Activated T-cell treated with anti-CD3 and anti-CD28 coated beads, Interleukin-2, amount 50 U/mL, for 48 hours (primary cell): ENCODE data around the gene CNTN1.

Experiments used
- DNase-seq, 2 experiments: peaks; one replicate each; pipeline ENCODE4 v3.0.0-alpha.2; 2020

The CNTN1 gene

GRCh38 chr12:40870981-40871380, 178.7 kb downstream of the CNTN1 start:
- no peak for DNase-seq

DNA sequence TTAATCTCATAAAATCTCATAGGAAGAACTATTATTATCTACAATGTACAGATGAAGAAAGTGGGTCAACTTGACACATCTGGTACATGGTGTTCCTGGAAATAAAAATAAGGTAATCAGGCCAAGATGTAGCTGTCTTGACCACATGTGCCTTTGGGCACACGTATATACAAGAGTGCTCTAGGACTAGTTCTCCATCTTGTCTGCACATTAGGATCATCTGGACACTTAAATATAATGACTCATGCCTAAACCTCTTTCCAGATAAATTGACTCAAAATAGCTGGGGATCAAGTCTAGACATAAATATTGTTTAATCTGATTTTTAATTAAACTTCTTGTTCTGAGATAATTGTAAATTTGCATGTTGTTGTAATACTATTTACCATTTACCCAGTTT, 182.6 kb downstream of the CNTN1 start:
- DNase-seq: no peak

GRCh38 chr12:40889329-40889728, 197.1 kb downstream of the CNTN1 start:
- DNase-seq: no peak

- DNase-seq: no peak
These were observed 200.3 kb downstream of the CNTN1 start for GRCh38 chr12:40892528-40892927.

- no peak for DNase-seq
These were observed 206.3 kb downstream of the CNTN1 start for GRCh38 chr12:40898505-40898904.

- no peak for DNase-seq
These were observed 210.8 kb downstream of the CNTN1 start for GRCh38 chr12:40903040-40903439.

DNA sequence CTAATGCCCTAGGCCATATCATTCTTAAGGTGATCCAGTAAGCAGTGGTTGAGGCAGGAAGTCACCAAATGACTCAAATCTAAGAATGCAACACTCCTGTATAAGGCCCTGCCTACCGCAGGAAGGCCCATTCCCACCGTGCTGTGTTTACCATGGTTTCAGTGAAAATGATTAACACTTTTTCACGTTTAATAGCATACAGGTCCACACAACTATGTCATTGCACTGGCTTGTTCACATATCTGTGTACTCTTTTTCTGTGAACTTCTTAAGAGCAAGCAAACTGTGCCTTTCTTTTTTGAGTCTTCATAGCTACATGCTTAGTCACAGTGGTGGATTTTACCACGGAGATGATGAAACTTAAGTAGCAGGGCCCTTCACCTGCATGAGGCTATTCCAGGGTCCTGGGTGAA, 214.9 kb downstream of the CNTN1 start:
- DNase-seq: no peak

GRCh38 chr12:40911676-40912075, 219.4 kb downstream of the CNTN1 start:
- no peak for DNase-seq

DNA sequence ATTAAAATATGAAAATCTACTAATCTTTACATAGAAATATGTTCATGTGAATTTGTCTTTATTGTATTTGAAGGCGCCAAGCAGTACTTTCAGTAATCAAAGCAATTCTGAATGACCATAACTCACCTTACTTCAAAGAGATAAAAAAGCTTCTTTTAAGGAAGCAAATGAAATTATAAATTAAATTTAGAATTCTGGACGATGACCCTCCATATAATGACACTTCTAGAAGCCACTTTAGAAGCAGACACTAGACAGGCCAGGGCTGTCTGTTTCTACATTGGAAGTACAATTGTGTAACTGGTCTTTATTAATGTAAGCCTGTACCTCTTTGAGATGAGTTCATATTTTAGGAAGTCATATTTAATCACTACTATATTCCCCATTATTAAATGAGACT, 222.9 kb downstream of the CNTN1 start:
- DNase-seq: no peak

DNA sequence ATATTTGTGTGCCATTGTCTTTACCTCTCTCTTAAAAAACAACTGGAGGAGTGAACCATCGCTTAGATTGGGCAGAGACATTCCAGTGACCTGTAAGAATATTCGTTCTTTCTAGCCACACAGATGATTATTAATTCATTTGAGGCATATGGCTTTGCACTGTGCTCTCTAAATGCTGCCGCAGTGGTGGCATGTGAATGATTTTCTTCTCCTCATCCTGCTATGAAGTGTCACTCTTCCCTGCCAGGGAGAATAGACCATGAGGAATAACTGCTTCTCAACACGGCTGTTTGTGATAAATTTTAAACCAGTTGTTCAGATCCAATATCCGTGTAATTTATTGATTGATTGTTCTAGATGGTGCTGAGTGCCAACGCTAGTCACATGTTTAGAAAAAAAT, 225.3 kb downstream of the CNTN1 start:
- no peak for DNase-seq

- no peak for DNase-seq
These were observed 229.4 kb downstream of the CNTN1 start for GRCh38 chr12:40921563-40922163.

DNA sequence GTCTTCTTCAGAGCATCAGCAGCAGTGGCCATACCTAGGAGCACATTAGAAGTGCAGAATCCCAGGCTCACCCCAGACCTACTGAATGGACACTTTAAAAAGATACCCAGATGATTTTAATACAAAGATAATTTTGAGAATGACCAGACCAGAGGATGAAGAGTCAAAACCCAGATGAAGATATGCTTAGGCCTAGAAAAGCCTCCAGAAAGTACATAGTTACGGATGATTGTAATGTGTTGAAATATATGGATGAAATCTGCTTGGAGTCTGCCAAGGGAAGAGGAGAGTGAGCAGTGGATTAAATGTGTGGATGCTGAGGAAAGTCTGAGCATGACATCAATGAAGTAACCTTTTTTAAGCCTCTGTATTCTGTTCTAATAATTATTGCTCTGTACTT, 245.7 kb downstream of the CNTN1 start:
- DNase-seq: no peak

GRCh38 chr12:40942326-40942725, 250.1 kb downstream of the CNTN1 start:
- DNase-seq: no peak

GRCh38 chr12:40945772-40946171, 253.5 kb downstream of the CNTN1 start:
- DNase-seq: no peak

GRCh38 chr12:40946612-40947194, 254.5 kb downstream of the CNTN1 start:
- no peak for DNase-seq

GRCh38 chr12:40947797-40948196, 255.6 kb downstream of the CNTN1 start:
- DNase-seq: no peak

DNA sequence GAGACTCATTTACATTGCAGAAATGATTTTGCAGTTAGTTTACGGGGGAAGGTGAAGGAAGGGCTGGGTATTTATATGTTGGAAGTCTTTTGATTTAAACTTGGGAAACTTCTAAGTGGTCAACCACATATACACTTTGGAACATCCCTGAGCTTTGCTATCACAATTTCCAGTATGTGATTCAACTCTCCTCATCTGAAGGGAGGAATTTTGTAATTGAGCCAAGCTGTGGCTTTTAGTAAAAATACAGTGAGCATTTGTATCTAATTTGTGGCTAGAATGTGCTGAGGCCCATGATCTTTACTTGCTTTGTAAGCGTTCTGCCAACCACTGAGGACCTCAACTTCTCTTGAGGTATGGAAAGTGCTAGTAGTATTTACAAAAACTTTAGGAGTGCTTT, 260.8 kb downstream of the CNTN1 start:
- no peak for DNase-seq

GRCh38 chr12:40957417-40957816, 265.2 kb downstream of the CNTN1 start:
- DNase-seq: no peak

GRCh38 chr12:40959041-40959440, 266.8 kb downstream of the CNTN1 start:
- DNase-seq: no peak

DNA sequence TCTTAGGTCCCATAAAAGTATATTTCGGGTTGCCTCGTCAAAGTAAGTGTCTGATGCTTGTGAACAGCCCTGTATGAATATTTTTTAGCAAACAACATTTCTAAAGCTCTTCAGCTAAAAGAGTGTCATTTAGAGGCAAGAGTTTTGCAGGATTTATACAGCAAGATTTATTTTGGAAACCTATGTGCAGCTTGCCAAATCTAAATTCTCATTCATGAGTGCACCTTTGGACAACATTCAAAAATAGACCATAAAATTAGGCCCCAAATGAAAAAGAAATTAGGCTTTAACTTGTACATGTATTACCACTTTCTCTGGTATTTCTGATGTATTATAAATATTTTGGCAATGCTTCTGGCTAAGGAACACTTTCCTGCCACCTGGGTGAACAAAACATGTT, 271.5 kb downstream of the CNTN1 start:
- no peak for DNase-seq

GRCh38 chr12:40969796-40970195, 277.6 kb downstream of the CNTN1 start:
- DNase-seq: no peak

DNA sequence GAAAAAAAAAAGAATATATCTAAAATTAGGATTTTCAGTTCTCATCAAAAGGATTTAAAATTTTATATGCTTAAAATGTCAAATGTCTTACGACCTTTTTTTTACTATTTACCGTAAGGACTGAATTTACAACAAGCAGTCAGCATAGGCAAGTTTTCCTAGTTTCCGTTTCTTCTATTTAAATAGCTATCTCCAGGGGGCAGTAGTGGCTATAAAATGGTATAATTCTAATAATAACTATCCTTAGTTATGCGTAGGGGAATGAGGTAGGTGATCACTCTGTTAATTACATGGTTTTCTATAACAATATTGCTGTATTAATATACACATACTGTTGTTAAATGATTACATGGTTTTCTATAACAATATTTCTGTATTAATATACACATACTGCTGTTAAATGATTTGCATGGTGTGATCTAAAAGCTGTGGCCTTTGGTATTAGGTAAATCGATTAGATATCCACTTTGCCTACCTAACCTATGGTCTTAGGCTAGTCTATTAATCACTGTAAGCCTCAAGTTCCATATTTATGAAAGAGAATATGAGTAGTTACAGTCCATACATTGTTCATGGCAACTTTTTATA, 278.2 kb downstream of the CNTN1 start:
- no peak for DNase-seq

GRCh38 chr12:40971911-40972310, 279.7 kb downstream of the CNTN1 start:
- DNase-seq: no peak

DNA sequence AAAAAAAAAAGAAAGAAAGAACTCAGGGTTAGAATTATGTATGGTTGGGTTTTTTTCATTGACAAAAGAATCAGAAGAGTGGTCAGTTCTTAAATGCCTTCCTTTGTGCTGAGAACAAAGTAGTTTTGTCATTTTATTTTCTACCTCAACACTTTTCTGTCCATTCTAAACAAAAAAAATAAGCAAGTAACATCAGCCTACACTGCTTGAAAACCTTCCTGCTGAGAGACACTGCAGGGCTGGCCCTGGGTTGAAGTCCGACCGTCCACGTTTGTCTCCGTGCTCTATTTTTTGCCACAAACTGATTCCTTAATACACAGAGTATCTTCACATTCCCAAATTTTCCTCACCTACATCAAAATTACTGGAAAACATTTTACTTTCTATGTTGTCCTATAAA, 284.3 kb downstream of the CNTN1 start:
- DNase-seq: no peak

GRCh38 chr12:40980427-40980961, 288.3 kb downstream of the CNTN1 start:
- DNase-seq: no peak
